Liver (tissue), 9 donors: ENCODE measurements around the gene SOBP. TPM values are rescaled to one million over a fixed set of nuclear protein-coding genes. Genes with fewer than 3 reads are reported as not detected.

Experiments used
- DNase-seq: peaks from one replicate; pipeline ENCODE4 v3.0.0-alpha.2; 2017; ENCODE audit warnings: low spot score
- H3K27ac ChIP-seq, 2 donors: one replicate each; pipeline ENCODE4 v1.7.0; 2013; ENCODE audit warnings: inconsistent platforms in 2 of 2, low read length in 2 of 2, control low read depth in 1 of 2, low read depth in 1 of 2, mild to moderate bottlenecking in 1 of 2
- H3K27me3 ChIP-seq, 4 donors: one replicate each; pipeline versions ENCODE4 v1.6.1 to v1.7.0; 2013; ENCODE audit warnings: low read length in 3 of 4, inconsistent platforms in 1 of 4, mild to moderate bottlenecking in 1 of 4, moderate library complexity in 1 of 4; ENCODE audit not compliant: control insufficient read depth in 4 of 4, insufficient read depth in 4 of 4
- H3K36me3 ChIP-seq, 4 donors: one replicate each; pipeline versions ENCODE4 v1.6.1 to v1.7.0; 2013; ENCODE audit warnings: low read length in 3 of 4, mild to moderate bottlenecking in 3 of 4, low read depth in 1 of 4, moderate library complexity in 1 of 4; ENCODE audit not compliant: control insufficient read depth in 4 of 4, insufficient read depth in 3 of 4
- H3K4me1 ChIP-seq, 4 donors: one replicate each; pipeline versions ENCODE4 v1.6.1 to v1.7.0; 2013; ENCODE audit warnings: low read length in 3 of 4, mild to moderate bottlenecking in 3 of 4, moderate library complexity in 1 of 4; ENCODE audit not compliant: control insufficient read depth in 4 of 4, insufficient read depth in 4 of 4
- H3K4me3 ChIP-seq, 3 donors: one replicate each; pipeline versions ENCODE4 v1.6.1 to v1.7.0; 2013; ENCODE audit warnings: low read length in 3 of 3, control low read depth in 1 of 3, low read depth in 1 of 3, mild to moderate bottlenecking in 1 of 3
- H3K9ac ChIP-seq, 2 donors: one replicate each; pipeline ENCODE4 v1.7.0; 2013; ENCODE audit warnings: low read length in 2 of 2, mild to moderate bottlenecking in 2 of 2, moderate library complexity in 2 of 2, control low read depth in 1 of 2, low read depth in 1 of 2
- H3K9me3 ChIP-seq, 4 donors: one replicate each; pipeline versions ENCODE4 v1.6.1 to v1.7.0; 2013; ENCODE audit warnings: low read length in 3 of 4; ENCODE audit not compliant: control insufficient read depth in 4 of 4
- FOXA1 ChIP-seq: IDR thresholded peaks from 2 replicates; pipeline ENCODE4 v1.6.1; 2016; ENCODE audit warnings: antibody characterized with exemption
- HNF4A ChIP-seq, 2 donors: conservative IDR thresholded peaks; 2 replicates each; pipeline ENCODE4 v1.6.1; 2016; ENCODE audit warnings: antibody characterized with exemption in 2 of 2, mild to moderate bottlenecking in 2 of 2
- HNF4G ChIP-seq: IDR thresholded peaks from 2 replicates; pipeline ENCODE4 v1.6.1; 2016; ENCODE audit warnings: antibody characterized with exemption
- JUND ChIP-seq, 2 donors: IDR thresholded peaks; 2 replicates each; pipeline ENCODE4 v1.6.1; 2016; ENCODE audit warnings: antibody characterized with exemption in 2 of 2
- NR2F2 ChIP-seq: IDR thresholded peaks from 2 replicates; pipeline ENCODE4 v1.6.1; 2016; ENCODE audit warnings: antibody characterized with exemption
- RAD21 ChIP-seq, 2 donors: IDR thresholded peaks; 2 replicates each; pipeline ENCODE4 v1.6.1; 2016; ENCODE audit warnings: antibody characterized with exemption in 2 of 2, mild to moderate bottlenecking in 2 of 2
- TAF1 ChIP-seq: conservative IDR thresholded peaks from 2 replicates; pipeline ENCODE4 v1.6.1; 2016; ENCODE audit warnings: antibody characterized with exemption, mild to moderate bottlenecking
- YY1 ChIP-seq: IDR thresholded peaks from 2 replicates; pipeline ENCODE4 v1.6.1; 2016; ENCODE audit warnings: antibody characterized with exemption, mild to moderate bottlenecking
- WGBS: extraction: QIAGEN DNeasy Blood & Tissue Kit; methylation state at CpG from one replicate; pipeline ENCODE4 v1.1.7; 2013; 5-methylcytosine and 5-hydroxymethylcytosine counted together
- polyA plus RNA-seq, 2 donors: library from polyadenylated mRNA; stranded (reverse) in 1 of 2; unstranded in 1 of 2; fragments of 200-250 nt in 1 of 2; fragments of >200 nt in 1 of 2; fragmentation: Nextera tagmentation in 1 of 2; extraction: Ambion mirVana in 1 of 2; gene quantifications; one replicate each; pipeline versions ENCODE4 v1.2.1 to v1.2.3, GENCODE V29; 2013 to 2015
- total RNA-seq, 2 donors: library from RNA; depleted of rRNA; stranded (reverse); fragments of >200 nt; gene quantifications; one replicate each; pipeline ENCODE4 v1.2.3, GENCODE V29; 2014
- TF ChIP-seq, protein P1 (sequence below): IDR thresholded peaks from 2 replicates; pipeline ENCODE4 v1.6.1; 2016; ENCODE audit warnings: antibody characterized with exemption
- TF ChIP-seq, protein P2 (sequence below): IDR thresholded peaks from 2 replicates; pipeline ENCODE4 v1.6.1; 2016; ENCODE audit warnings: antibody characterized with exemption
- TF ChIP-seq, protein P3 (sequence below): fragments of 150-350 bp; IDR thresholded peaks from 2 replicates; pipeline ENCODE4 v1.5.1; 2017; ENCODE audit warnings: improper control_type of control experiment, low read depth, low read length; ENCODE audit not compliant: missing input control
- TF ChIP-seq, protein P4 (sequence below): IDR thresholded peaks from 2 replicates; pipeline ENCODE4 v1.6.1; 2016; ENCODE audit warnings: antibody characterized with exemption, mild to moderate bottlenecking
- donor health status: healthy.
- donor health status: healthy.
- donor health status: healthy.
- donor health status: healthy.
- donor health status: healthy.

Gene SOBP
- total and polyA plus RNA-seq, 4 donors = 0.99 to 5.4 (median 1.9) TPM

DNA sequence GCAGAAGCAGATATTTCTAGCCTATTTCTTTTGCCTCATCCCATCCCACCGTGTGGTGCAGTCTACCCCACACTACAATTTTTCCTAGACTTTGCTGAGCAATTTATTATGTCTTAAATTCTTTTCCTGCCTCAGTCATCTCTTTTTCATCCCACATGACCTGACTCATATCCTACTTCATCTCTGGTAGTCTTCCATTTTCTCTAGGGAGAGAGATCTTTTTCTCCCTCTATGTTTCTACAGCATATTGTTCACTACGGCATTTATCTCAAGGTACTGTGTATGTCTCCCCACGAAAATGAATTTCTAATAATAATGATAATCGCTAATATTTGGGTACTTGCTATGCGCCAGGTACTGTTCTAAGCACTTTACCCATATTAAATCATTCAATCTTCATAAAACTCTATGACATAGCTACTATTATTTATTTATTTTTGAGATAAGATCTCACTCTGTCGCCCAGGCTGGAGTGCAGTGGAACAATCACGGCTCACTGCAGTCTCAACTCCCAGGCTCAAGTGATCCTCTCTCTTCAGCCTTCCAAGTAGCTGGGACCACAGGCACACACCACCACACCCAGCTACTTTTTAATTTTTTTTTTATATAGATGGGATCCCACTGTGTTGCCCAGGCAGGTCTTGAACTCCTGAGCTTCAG is 46.2 kb upstream of the SOBP start:
- TF ChIP-seq FOXA1 (no peak), RAD21 (IDR thresholded peaks at IDR 0.05) (no peak), JUND (IDR thresholded peaks at IDR 0.05) (no peak)
- TF ChIP-seq, protein P1, sequence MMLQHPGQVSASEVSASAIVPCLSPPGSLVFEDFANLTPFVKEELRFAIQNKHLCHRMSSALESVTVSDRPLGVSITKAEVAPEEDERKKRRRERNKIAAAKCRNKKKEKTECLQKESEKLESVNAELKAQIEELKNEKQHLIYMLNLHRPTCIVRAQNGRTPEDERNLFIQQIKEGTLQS = no peak
- no peak for DNase-seq
- 96% methylated on average over 7 of the region's 7 CpGs for WGBS
- no peaks in the 10 kb centered on the region for H3K4me1 ChIP-seq
- H3K36me3 ChIP-seq = no peaks in the 10 kb centered on the region
- no peak overlapping the region for H3K27ac ChIP-seq
- H3K27me3 ChIP-seq = no peaks in the 10 kb centered on the region
- no peak overlapping the region for H3K4me3 ChIP-seq
- peaks cover 4 to 10% (median 6%) of the 10 kb centered on the region in 4 donors for H3K9me3 ChIP-seq
- H3K9ac ChIP-seq = no peak overlapping the region

DNA sequence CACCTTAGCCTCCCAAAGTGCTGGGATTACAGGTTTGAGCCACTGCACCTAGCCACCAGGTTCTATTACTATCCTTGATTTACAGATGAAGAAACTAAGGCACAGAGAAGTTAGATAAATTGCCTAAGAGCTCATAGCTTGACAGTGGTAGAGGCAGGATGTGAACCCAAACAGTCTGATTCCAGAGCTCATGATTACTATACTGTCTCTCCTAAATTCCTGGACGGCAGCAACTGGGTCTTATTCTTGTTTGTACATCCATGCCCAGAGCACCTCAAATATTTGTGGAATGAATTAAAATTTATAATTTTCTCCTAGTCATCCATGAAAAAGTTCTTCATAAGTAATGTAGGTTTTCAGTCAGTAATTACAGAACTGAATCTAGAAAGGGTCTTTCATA is 45.6 kb upstream of the SOBP start:
- H3K27ac ChIP-seq = no peak overlapping the region
- no peak overlapping the region for H3K4me3 ChIP-seq
- no peaks in the 10 kb centered on the region for H3K27me3 ChIP-seq
- H3K4me1 ChIP-seq = no peaks in the 10 kb centered on the region
- peaks cover 4 to 10% (median 7%) of the 10 kb centered on the region in 4 donors for H3K9me3 ChIP-seq
- H3K9ac ChIP-seq = no peak overlapping the region
- WGBS = 96% methylated on average over 1 of the region's 1 CpG
- no peak for TF ChIP-seq YY1
- no peak for TF ChIP-seq HNF4A (conservative IDR thresholded peaks at IDR 0.05)
- H3K36me3 ChIP-seq = no peaks in the 10 kb centered on the region
- DNase-seq = no peak

DNA sequence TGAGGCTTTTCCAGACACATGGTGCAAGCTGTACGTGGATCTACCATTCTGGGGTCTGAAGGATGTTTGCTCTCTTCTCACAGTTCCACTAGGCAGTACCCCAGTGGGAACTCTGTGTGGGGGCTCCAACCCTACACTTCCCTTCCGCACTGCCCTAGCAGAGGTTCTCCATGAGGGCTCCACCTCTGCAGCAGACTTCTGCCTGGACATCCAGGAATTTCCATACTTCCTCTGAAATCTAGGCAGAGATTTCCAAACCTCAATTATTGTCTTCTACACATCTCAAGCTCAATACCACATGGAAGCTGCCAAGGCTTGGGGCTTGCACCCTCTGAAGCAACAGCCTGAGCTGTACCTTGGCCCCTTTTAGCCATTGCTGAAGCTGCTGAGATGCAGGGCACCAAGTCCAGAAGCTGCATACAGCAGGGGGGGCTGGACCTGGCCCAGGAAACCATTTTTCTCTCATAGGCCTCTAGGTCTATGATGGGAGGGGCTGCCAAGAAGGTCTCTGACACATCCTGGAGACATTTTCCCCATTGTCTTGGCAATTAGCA is 42.2 kb upstream of the SOBP start:
- no peak for TF ChIP-seq TAF1
- no peak for TF ChIP-seq FOXA1
- no peak for TF ChIP-seq YY1
- TF ChIP-seq, protein P1 = no peak
- no peak for TF ChIP-seq HNF4G
- TF ChIP-seq, protein P2, sequence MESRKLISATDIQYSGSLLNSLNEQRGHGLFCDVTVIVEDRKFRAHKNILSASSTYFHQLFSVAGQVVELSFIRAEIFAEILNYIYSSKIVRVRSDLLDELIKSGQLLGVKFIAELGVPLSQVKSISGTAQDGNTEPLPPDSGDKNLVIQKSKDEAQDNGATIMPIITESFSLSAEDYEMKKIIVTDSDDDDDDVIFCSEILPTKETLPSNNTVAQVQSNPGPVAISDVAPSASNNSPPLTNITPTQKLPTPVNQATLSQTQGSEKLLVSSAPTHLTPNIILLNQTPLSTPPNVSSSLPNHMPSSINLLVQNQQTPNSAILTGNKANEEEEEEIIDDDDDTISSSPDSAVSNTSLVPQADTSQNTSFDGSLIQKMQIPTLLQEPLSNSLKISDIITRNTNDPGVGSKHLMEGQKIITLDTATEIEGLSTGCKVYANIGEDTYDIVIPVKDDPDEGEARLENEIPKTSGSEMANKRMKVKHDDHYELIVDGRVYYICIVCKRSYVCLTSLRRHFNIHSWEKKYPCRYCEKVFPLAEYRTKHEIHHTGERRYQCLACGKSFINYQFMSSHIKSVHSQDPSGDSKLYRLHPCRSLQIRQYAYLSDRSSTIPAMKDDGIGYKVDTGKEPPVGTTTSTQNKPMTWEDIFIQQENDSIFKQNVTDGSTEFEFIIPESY = no peak
- TF ChIP-seq, protein P3, sequence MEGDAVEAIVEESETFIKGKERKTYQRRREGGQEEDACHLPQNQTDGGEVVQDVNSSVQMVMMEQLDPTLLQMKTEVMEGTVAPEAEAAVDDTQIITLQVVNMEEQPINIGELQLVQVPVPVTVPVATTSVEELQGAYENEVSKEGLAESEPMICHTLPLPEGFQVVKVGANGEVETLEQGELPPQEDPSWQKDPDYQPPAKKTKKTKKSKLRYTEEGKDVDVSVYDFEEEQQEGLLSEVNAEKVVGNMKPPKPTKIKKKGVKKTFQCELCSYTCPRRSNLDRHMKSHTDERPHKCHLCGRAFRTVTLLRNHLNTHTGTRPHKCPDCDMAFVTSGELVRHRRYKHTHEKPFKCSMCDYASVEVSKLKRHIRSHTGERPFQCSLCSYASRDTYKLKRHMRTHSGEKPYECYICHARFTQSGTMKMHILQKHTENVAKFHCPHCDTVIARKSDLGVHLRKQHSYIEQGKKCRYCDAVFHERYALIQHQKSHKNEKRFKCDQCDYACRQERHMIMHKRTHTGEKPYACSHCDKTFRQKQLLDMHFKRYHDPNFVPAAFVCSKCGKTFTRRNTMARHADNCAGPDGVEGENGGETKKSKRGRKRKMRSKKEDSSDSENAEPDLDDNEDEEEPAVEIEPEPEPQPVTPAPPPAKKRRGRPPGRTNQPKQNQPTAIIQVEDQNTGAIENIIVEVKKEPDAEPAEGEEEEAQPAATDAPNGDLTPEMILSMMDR = no peak
- TF ChIP-seq JUND (IDR thresholded peaks at IDR 0.05) = no peak
- no peak for TF ChIP-seq HNF4A (conservative IDR thresholded peaks at IDR 0.05)
- no peak for TF ChIP-seq RAD21 (IDR thresholded peaks at IDR 0.05)
- TF ChIP-seq, protein P4, sequence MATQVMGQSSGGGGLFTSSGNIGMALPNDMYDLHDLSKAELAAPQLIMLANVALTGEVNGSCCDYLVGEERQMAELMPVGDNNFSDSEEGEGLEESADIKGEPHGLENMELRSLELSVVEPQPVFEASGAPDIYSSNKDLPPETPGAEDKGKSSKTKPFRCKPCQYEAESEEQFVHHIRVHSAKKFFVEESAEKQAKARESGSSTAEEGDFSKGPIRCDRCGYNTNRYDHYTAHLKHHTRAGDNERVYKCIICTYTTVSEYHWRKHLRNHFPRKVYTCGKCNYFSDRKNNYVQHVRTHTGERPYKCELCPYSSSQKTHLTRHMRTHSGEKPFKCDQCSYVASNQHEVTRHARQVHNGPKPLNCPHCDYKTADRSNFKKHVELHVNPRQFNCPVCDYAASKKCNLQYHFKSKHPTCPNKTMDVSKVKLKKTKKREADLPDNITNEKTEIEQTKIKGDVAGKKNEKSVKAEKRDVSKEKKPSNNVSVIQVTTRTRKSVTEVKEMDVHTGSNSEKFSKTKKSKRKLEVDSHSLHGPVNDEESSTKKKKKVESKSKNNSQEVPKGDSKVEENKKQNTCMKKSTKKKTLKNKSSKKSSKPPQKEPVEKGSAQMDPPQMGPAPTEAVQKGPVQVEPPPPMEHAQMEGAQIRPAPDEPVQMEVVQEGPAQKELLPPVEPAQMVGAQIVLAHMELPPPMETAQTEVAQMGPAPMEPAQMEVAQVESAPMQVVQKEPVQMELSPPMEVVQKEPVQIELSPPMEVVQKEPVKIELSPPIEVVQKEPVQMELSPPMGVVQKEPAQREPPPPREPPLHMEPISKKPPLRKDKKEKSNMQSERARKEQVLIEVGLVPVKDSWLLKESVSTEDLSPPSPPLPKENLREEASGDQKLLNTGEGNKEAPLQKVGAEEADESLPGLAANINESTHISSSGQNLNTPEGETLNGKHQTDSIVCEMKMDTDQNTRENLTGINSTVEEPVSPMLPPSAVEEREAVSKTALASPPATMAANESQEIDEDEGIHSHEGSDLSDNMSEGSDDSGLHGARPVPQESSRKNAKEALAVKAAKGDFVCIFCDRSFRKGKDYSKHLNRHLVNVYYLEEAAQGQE = no peak
- TF ChIP-seq NR2F2 = no peak
- 100% methylated on average over 2 of the region's 2 CpGs for WGBS
- H3K4me1 ChIP-seq = no peaks in the 10 kb centered on the region
- H3K9me3 ChIP-seq = peaks cover 4 to 10% (median 7%) of the 10 kb centered on the region in 4 donors
- no peaks in the 10 kb centered on the region for H3K27me3 ChIP-seq
- H3K4me3 ChIP-seq = no peak overlapping the region
- H3K27ac ChIP-seq = no peak overlapping the region
- H3K36me3 ChIP-seq = peaks cover 0 to 1% (median 0%) of the 10 kb centered on the region in 4 donors
- H3K9ac ChIP-seq = no peak overlapping the region
- DNase-seq = no peak
